GM10266 (cell line): ENCODE measurements around the gene ALS2CL.

Experiments used
- DNase-seq: peaks from one replicate; pipeline ENCODE4 v3.0.0; 2012; ENCODE audit errors: extremely low spot score
- CTCF ChIP-seq: IDR thresholded peaks from 2 replicates; pipeline ENCODE4 v1.5.1; 2012; ENCODE audit warnings: mild to moderate bottlenecking, low read depth; ENCODE audit not compliant: control insufficient read depth, insufficient read depth; ENCODE audit errors: missing control alignments

Gene ALS2CL

GRCh38 chr3:46731795-46732194 is 38.3 kb upstream of the ALS2CL start:
- no peak for TF ChIP-seq CTCF

GRCh38 chr3:46730819-46731218 is 37.3 kb upstream of the ALS2CL start:
- DNase-seq, result no peak
- TF ChIP-seq CTCF, result no peak

More at GRCh38 chr3:46731795-46732194, 38.3 kb upstream of the ALS2CL start:
- no peak for DNase-seq

- DNase-seq, result no peak
- TF ChIP-seq CTCF, result no peak
Measured at GRCh38 chr3:46729038-46729437, 35.6 kb upstream of the ALS2CL start.

GRCh38 chr3:46725621-46726314 is 32.3 kb upstream of the ALS2CL start:
- DNase-seq, result no peak
- TF ChIP-seq CTCF, result no peak

- no peak for TF ChIP-seq CTCF
- DNase-seq, result no peak
Measured at GRCh38 chr3:46724424-46724823, 30.9 kb upstream of the ALS2CL start.

- DNase-seq, result no peak
Measured at GRCh38 chr3:46722443-46722842, 29.0 kb upstream of the ALS2CL start.

More at GRCh38 chr3:46722443-46722842, 29.0 kb upstream of the ALS2CL start:
- TF ChIP-seq CTCF, result no peak
